ENCODE measurements around the gene RNASE8. TPM values are rescaled to one million over a fixed set of nuclear protein-coding genes. Genes with fewer than 3 reads are reported as not detected.

Gene RNASE8
- total RNA-seq, 2 donors from 2014 or later: not detected

GRCh38 chr14:21014761-21015190, 42.8 kb upstream of the RNASE8 start:
- Histone ChIP-seq H3K9me3 (ENCODE audit: control insufficient read depth, low read length) (no peaks in the 10 kb centered on the region), H3K27me3 (ENCODE audit: control insufficient read depth, insufficient read depth, low read length, poor library complexity, severe bottlenecking) (peaks cover 13% of the 10 kb centered on the region), H3K27ac (ENCODE audit: low read depth, low read length) (no peak overlapping the region), H3K9ac (ENCODE audit: extremely low read depth, low read length, poor library complexity, severe bottlenecking) (no peak overlapping the region), H3K36me3 (ENCODE audit: control insufficient read depth, insufficient read depth, low read length) (peaks cover 6% of the 10 kb centered on the region), H3K4me1 (ENCODE audit: control insufficient read depth, insufficient read depth, low read length) (no peaks in the 10 kb centered on the region), H3K4me3 (ENCODE audit: low read length) (no peak overlapping the region)
- peak; percentile 96 for DNase-seq
- Mint-ChIP-seq H3K4me1 (peaks cover 4% of the 10 kb centered on the region), H3K4me3 (no peak overlapping the region), H3K9me3 (no peaks in the 10 kb centered on the region), H3K27me3 (ENCODE audit: insufficient read depth) (peaks cover 21% of the 10 kb centered on the region), H3K27ac (no peak overlapping the region), H3K36me3 (ENCODE audit: low read depth) (peaks cover 23% of the 10 kb centered on the region)
- WGBS, 2 experiments (ENCODE audit: insufficient coverage in 1 of 2, insufficient read length in 1 of 2): 0 to 3% methylated on average over 1 to 4 of the region's 4 CpGs
- TF ChIP-seq, protein P1, sequence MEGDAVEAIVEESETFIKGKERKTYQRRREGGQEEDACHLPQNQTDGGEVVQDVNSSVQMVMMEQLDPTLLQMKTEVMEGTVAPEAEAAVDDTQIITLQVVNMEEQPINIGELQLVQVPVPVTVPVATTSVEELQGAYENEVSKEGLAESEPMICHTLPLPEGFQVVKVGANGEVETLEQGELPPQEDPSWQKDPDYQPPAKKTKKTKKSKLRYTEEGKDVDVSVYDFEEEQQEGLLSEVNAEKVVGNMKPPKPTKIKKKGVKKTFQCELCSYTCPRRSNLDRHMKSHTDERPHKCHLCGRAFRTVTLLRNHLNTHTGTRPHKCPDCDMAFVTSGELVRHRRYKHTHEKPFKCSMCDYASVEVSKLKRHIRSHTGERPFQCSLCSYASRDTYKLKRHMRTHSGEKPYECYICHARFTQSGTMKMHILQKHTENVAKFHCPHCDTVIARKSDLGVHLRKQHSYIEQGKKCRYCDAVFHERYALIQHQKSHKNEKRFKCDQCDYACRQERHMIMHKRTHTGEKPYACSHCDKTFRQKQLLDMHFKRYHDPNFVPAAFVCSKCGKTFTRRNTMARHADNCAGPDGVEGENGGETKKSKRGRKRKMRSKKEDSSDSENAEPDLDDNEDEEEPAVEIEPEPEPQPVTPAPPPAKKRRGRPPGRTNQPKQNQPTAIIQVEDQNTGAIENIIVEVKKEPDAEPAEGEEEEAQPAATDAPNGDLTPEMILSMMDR (conservative IDR thresholded peaks at IDR 0.05): peak; percentile 96

GRCh38 chr14:21015312-21015711, 42.3 kb upstream of the RNASE8 start:
- no peaks in the 10 kb centered on the region for H3K9me3 Mint-ChIP-seq
- no peak overlapping the region for H3K4me3 Mint-ChIP-seq
- H3K27me3 ChIP-seq (ENCODE audit: control insufficient read depth, insufficient read depth, low read length, poor library complexity, severe bottlenecking): peaks cover 13% of the 10 kb centered on the region
- no peaks in the 10 kb centered on the region for H3K4me1 ChIP-seq (ENCODE audit: control insufficient read depth, insufficient read depth, low read length)
- no peak for DNase-seq
- no peak overlapping the region for H3K27ac ChIP-seq (ENCODE audit: low read depth, low read length)
- peaks cover 21% of the 10 kb centered on the region for H3K27me3 Mint-ChIP-seq (ENCODE audit: insufficient read depth)
- no peak overlapping the region for H3K9ac ChIP-seq (ENCODE audit: extremely low read depth, low read length, poor library complexity, severe bottlenecking)
- TF ChIP-seq, protein P1 (conservative IDR thresholded peaks at IDR 0.05): no peak
- peaks cover 24% of the 10 kb centered on the region for H3K36me3 Mint-ChIP-seq (ENCODE audit: low read depth)
- H3K4me3 ChIP-seq (ENCODE audit: low read length): no peak overlapping the region
- H3K4me1 Mint-ChIP-seq: peaks cover 3% of the 10 kb centered on the region
- whole genome bisulfite sequencing, 2 experiments (ENCODE audit: insufficient coverage in 1 of 2, insufficient read length in 1 of 2): 82 to 89% methylated on average over 4 to 6 of the region's 6 CpGs
- H3K27ac Mint-ChIP-seq: no peak overlapping the region
- peaks cover 6% of the 10 kb centered on the region for H3K36me3 ChIP-seq (ENCODE audit: control insufficient read depth, insufficient read depth, low read length)
- no peaks in the 10 kb centered on the region for H3K9me3 ChIP-seq (ENCODE audit: control insufficient read depth, low read length)

DNA sequence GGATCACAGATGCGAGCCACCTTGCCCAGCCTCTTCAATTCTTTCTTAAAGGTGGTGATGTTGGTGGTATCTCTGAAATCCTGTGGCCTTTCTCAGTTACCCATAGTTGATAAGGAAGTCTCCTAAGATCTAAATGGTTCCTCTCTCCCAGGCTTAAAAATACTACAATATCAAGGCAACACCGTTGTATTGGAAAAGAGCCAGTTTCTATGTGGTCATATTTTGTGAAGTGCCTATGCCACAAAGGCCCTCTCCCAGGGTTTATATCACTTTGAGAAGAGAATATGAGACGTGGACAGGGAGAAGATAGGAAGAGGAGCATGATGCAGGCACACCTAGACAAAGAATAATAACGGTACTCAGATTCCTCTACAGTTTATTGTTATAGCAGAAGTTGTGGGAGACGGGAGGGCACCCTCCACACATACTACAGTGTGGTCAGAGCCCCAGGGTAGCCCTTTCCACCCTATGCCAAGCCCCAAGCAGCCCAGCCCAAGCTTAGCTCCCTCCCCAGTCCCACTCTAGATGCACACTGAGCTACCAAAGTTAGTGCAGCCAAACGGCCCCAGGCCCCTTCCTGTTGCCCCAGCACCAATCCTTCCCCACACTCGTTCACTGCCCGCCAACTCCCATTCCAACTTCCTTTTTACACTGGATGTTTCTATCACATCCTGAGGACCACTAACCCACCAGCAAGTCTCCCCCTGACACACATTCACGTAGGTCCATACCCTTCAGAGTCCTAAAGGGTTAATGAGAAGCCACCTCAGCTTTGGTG, 41.0 kb upstream of the RNASE8 start:
- Histone ChIP-seq H3K36me3 (ENCODE audit: control insufficient read depth, insufficient read depth, low read length) (peaks cover 6% of the 10 kb centered on the region), H3K4me1 (ENCODE audit: control insufficient read depth, insufficient read depth, low read length) (no peaks in the 10 kb centered on the region), H3K4me3 (ENCODE audit: low read length) (no peak overlapping the region), H3K9me3 (ENCODE audit: control insufficient read depth, low read length) (no peaks in the 10 kb centered on the region), H3K27ac (ENCODE audit: low read depth, low read length) (no peak overlapping the region), H3K9ac (ENCODE audit: extremely low read depth, low read length, poor library complexity, severe bottlenecking) (no peak overlapping the region), H3K27me3 (ENCODE audit: control insufficient read depth, insufficient read depth, low read length, poor library complexity, severe bottlenecking) (peaks cover 9% of the 10 kb centered on the region)
- Mint-ChIP-seq H3K4me1 (peaks cover 3% of the 10 kb centered on the region), H3K36me3 (ENCODE audit: low read depth) (peaks cover 34% of the 10 kb centered on the region), H3K27ac (no peak overlapping the region), H3K4me3 (no peak overlapping the region), H3K9me3 (no peaks in the 10 kb centered on the region), H3K27me3 (ENCODE audit: insufficient read depth) (peaks cover 15% of the 10 kb centered on the region)
- 76 to 83% methylated on average over 3 to 9 of the region's 9 CpGs for WGBS, 2 experiments (ENCODE audit: insufficient coverage in 1 of 2, insufficient read length in 1 of 2)
- no peak for DNase-seq
- TF ChIP-seq, protein P1 (conservative IDR thresholded peaks at IDR 0.05): no peak

Measured in endodermal cell (in vitro differentiated cells).